Activated naive CD8-positive, alpha-beta T cell treated with anti-CD3 and anti-CD28 coated beads, Interleukin-2, amount 50 U/mL, for 24 hours (primary cell): Measurements from ENCODE around the gene GCNT4.
"Not testable (repeated sequence)": the region's sequence is repeated elsewhere in the genome, so short reads cannot be mapped to it uniquely, and the experiment has no call there.

Experiments used
- ATAC-seq: fragments of 150-1000 bp; cut with Tn5 transposase; one replicate; pipeline ENCODE4 v1.10.0; 2021
- DNase-seq: peaks from one replicate; pipeline ENCODE4 v3.0.0; 2021
- H3K27ac Mint-ChIP-seq: one replicate; pipeline ENCODE4 v1.8.0; 2021; ENCODE audit warnings: mild to moderate bottlenecking, mixed read lengths
- H3K27me3 Mint-ChIP-seq: one replicate; pipeline ENCODE4 v1.8.0; 2021; ENCODE audit warnings: mixed read lengths
- H3K36me3 Mint-ChIP-seq: one replicate; pipeline ENCODE4 v1.8.0; 2021; ENCODE audit warnings: low read depth, mixed read lengths
- H3K4me1 Mint-ChIP-seq: one replicate; pipeline ENCODE4 v1.8.0; 2021; ENCODE audit warnings: mixed read lengths
- H3K4me3 Mint-ChIP-seq: one replicate; pipeline ENCODE4 v1.8.0; 2021; ENCODE audit warnings: mild to moderate bottlenecking, moderate library complexity, mixed read lengths
- H3K9me3 Mint-ChIP-seq: one replicate; pipeline ENCODE4 v1.8.0; 2021; ENCODE audit warnings: mixed read lengths

Gene GCNT4, protein sequence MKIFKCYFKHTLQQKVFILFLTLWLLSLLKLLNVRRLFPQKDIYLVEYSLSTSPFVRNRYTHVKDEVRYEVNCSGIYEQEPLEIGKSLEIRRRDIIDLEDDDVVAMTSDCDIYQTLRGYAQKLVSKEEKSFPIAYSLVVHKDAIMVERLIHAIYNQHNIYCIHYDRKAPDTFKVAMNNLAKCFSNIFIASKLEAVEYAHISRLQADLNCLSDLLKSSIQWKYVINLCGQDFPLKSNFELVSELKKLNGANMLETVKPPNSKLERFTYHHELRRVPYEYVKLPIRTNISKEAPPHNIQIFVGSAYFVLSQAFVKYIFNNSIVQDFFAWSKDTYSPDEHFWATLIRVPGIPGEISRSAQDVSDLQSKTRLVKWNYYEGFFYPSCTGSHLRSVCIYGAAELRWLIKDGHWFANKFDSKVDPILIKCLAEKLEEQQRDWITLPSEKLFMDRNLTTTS

DNA sequence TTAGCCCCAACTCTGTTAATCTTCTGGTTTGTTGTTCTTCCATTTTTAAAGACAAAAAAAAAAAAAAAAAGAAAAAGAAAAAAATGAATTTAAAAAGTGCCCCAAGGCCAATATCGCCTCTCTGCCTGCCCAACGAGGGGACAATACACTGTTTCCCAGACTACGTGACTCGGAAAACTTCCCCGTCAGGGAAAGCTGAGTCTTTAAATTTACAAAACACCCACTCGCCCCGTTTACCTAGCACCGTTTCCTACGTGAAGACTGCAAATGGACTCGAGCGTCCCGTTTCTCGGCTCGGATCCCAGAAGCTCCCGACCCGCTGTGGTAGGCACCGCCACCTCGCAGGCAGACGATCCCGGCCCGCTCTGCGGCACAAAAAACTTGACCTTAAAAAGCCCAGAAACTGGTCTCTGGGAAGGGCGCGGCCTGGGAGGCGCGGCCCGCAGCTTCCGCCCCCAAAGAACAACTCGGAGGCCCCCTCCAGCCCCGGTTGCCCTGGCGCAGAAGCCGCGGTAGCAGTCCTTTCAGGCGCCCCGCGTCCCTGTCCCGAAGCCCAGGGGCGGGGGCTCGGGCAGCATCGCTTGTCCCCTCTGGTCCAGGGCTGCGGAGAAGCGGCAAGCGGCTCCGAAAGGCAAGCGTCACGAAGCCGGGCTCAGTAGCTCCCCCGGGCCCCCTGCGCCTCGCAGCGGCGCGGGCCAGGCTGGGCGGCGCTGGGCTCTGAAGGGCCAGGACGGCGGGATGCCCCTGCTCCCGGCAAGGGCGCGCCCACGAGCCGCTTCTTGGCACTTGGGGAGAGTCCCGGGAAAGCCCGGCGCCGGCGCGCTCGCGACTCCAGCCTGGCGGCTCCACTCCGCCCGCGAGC, at the start of gene GCNT4:
Gene GCNT4, minus strand, starts transcription at position 367 of the 862 bp plus-strand sequence. CDS start 22,521 bp downstream, outside the sequence.
- no peaks in the 10 kb centered on the region for H3K36me3 Mint-ChIP-seq
- DNase-seq, result peak; percentile 59
- H3K27ac Mint-ChIP-seq, result peak within 1 kb of the TSS; percentile 74
- ATAC-seq, result peak; percentile 34
- peaks cover 1% of the 10 kb centered on the region for H3K27me3 Mint-ChIP-seq
- peak within 1 kb of the TSS; percentile 89 for H3K4me3 Mint-ChIP-seq
- no peaks in the 10 kb centered on the region for H3K9me3 Mint-ChIP-seq
- H3K4me1 Mint-ChIP-seq, result peaks cover 85% of the 10 kb centered on the region

DNA sequence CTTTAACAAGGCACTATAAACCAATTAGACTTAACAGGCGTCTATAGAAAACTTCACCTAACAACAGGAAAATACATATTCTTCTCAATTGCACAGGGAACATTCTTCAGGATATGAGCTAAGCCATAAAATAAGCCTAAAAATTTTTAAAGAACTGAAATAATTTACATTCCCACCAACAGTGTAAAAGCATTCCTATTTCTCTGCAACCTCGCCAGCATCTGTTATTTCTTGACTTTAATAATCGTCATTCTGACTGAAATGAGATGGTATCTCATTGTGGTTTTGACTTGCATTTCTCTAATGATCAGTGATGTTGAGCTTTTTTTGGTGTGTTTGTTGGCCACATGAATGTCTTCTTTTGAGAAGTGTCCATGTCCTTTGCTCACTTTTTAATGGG, 43.6 kb upstream of the GCNT4 start:
- not testable (repeated sequence) for H3K4me3 Mint-ChIP-seq, ATAC-seq, H3K9me3 Mint-ChIP-seq, H3K36me3 Mint-ChIP-seq, DNase-seq, H3K27me3 Mint-ChIP-seq
- Mint-ChIP-seq H3K27ac (peak overlapping the region; percentile 10), H3K4me1 (peaks cover 20% of the 10 kb centered on the region)

DNA sequence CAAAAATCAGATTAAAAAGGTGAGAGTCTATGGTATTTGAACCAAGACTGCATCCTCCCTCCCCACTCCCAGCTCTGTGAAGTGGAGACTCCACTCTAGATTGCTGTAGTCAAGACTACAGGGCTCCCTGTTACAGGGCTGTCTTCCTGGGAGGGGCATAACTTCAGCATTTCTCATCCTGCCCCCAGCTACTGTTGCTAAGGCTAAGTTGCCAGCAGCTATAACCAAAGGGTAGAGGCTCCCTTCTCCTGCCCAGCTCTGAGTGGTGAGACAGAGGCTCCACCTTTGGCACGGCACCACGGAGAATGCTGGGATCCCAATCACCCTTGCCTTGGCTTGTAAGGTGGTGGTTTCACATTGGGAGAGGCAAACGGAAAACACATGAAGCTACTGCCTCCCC, 39.2 kb upstream of the GCNT4 start:
- DNase-seq (no peak), ATAC-seq (no peak)
- Mint-ChIP-seq H3K4me3 (no peak overlapping the region), H3K27ac (no peak overlapping the region), H3K36me3 (no peaks in the 10 kb centered on the region), H3K4me1 (peaks cover 42% of the 10 kb centered on the region), H3K9me3 (no peaks in the 10 kb centered on the region), H3K27me3 (no peaks in the 10 kb centered on the region)

DNA sequence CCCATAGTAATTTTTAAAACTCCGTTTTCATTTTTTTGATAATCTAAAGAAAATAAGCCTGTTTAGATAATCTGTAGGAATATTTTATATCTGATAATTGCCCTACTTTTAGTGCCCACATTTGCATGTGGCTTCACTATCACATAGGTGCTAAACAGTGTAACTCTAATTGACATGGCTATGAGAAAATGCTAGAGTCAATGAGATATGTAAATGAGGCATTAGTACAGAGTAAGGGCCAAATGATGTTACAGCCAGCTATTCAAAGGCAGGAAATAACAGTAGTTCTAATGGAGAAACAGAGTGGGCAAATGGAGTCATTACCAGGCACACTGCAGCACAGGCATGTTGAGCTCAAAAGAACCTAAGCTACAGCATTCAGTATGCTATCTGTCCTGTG, 37.3 kb upstream of the GCNT4 start:
- Mint-ChIP-seq H3K9me3 (no peaks in the 10 kb centered on the region), H3K27ac (no peak overlapping the region), H3K4me1 (peaks cover 26% of the 10 kb centered on the region), H3K4me3 (no peak overlapping the region), H3K27me3 (no peaks in the 10 kb centered on the region), H3K36me3 (no peaks in the 10 kb centered on the region)
- ATAC-seq (peak; percentile 40), DNase-seq (no peak)

DNA sequence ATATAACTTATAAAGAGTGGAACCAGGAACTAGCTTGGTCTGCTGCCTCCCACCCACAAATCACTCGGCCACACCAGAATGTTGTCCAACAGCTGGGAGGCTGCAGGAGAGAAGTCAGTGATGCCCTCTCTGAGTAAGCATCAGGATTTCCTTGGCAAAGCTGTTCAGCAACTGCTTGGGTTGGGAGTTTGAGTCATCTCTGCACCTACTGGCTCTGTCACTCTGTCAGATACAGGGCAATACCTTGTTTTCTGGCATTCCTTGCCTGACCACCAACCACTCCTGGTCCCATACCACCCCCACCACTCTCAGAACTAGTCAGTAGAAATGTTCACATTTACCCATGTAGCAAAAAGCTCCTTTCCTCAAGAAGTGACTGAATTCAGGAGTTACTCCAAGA, 36.8 kb upstream of the GCNT4 start:
- H3K27ac Mint-ChIP-seq, result no peak overlapping the region
- no peak overlapping the region for H3K4me3 Mint-ChIP-seq
- no peaks in the 10 kb centered on the region for H3K27me3 Mint-ChIP-seq
- H3K36me3 Mint-ChIP-seq, result no peaks in the 10 kb centered on the region
- H3K4me1 Mint-ChIP-seq, result peaks cover 22% of the 10 kb centered on the region
- no peaks in the 10 kb centered on the region for H3K9me3 Mint-ChIP-seq
- peak; percentile 26 for DNase-seq
- ATAC-seq, result peak; percentile 97

DNA sequence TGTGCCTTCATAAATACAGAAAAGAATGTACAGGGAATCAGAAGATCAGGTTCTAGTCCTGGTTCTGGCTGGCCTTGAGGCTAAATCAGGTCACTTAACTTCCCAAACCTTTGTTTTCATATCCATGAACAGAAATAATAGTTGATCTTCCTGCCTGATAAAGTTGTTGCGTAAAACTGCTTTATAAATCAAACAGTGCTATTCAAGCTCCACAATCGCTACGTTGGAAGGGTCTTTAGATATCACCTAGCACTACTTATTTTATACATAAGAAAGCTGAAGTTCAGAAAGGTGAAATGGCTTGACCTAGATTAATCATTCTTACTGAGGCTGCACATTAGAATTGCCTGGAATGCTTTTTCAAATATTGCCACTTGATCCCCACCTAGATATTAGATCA, 36.3 kb upstream of the GCNT4 start:
- Mint-ChIP-seq H3K9me3 (no peaks in the 10 kb centered on the region), H3K36me3 (no peaks in the 10 kb centered on the region), H3K4me1 (peaks cover 22% of the 10 kb centered on the region), H3K27ac (no peak overlapping the region), H3K27me3 (no peaks in the 10 kb centered on the region), H3K4me3 (no peak overlapping the region)
- no peak for DNase-seq
- ATAC-seq, result no peak

DNA sequence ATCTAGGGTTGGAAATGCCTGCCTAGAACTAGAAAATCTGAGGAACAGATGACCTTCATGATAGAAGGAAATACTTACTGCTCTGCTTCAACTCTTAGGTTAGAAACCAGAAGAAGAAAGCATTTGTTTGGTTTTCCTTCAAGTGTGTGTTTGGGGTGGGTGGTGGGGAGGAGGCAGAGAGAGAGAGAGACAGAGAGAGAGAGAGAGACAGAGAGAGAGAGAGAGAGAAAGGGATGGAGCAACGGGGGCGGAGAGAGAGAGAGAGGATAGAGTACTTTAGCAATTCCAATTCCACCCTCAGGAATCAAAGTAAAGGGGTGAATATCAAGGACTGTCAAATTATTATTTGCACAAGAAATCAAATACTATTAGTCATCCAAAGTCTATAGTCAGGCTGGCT, 29.2 kb upstream of the GCNT4 start:
- no peak for DNase-seq
- no peak overlapping the region for H3K27ac Mint-ChIP-seq
- no peaks in the 10 kb centered on the region for H3K9me3 Mint-ChIP-seq
- ATAC-seq, result no peak
- H3K4me3 Mint-ChIP-seq, result no peak overlapping the region
- no peaks in the 10 kb centered on the region for H3K27me3 Mint-ChIP-seq
- no peaks in the 10 kb centered on the region for H3K36me3 Mint-ChIP-seq
- H3K4me1 Mint-ChIP-seq, result peaks cover 2% of the 10 kb centered on the region

DNA sequence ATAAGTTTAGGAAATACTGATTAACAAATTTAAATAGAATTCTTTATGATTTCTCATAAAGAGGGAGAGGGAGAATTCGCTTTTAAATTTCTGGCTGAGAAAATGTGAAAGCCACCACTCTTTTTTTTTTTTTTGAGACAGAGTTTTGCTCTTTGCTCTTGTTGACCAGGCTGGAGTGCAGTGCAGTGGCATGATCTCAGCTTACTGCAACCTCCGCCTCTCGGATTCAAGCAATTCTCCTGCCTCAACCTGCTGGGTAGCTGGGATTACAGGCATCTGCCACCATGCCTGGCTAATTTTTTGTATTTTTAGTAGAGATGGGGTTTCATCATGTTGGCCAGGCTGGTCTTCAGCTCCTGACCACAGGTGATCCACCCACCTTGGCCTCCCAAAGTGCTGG, 27.0 kb upstream of the GCNT4 start:
- DNase-seq, ATAC-seq, H3K4me1 Mint-ChIP-seq, H3K9me3 Mint-ChIP-seq, H3K36me3 Mint-ChIP-seq, H3K4me3 Mint-ChIP-seq, H3K27ac Mint-ChIP-seq, H3K27me3 Mint-ChIP-seq: not testable (repeated sequence)

DNA sequence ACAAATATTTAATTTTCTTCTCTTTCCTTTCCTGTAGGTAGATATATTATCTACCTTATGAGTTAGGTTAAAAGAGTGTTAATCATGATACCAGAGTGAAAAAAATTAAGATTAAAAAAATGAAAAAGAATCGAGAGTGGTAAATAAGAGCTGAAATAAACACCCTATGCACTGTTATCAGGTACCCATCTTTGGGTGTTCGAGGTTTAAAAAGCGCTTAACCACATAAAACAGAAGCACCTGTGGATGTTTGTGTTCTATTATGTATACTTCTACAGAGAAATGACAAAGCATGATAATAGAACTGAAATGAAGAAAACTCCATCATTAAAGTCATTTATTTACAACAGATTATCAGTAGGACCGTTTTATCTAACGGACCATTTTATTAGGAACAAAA, 25.7 kb upstream of the GCNT4 start:
- DNase-seq, result no peak
- Mint-ChIP-seq H3K27ac (no peak overlapping the region), H3K36me3 (no peaks in the 10 kb centered on the region), H3K9me3 (no peaks in the 10 kb centered on the region), H3K4me1 (peaks cover 8% of the 10 kb centered on the region), H3K4me3 (no peak overlapping the region), H3K27me3 (no peaks in the 10 kb centered on the region)
- no peak for ATAC-seq

DNA sequence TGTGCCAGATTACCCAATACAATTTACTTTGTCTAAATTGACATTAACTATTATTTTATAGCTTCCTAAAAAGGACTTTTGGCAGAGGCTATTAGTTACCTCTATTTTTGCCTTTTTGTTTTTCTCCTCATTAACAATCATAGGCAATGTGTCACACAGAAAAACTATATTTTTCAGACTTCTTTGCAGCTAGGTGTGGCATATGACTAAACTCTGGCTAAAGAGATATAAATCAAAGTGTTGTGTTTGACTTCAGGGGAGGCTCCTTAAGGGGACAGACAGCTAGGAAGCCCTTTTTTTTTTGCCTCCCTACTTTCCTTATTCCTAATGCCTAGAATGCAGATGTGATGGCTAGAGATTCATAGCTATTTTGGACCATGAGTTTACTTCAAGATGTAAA, 19.7 kb upstream of the GCNT4 start:
- no peak for ATAC-seq
- Mint-ChIP-seq H3K4me1 (peaks cover 6% of the 10 kb centered on the region), H3K36me3 (no peaks in the 10 kb centered on the region), H3K27ac (no peak overlapping the region), H3K4me3 (no peak overlapping the region), H3K27me3 (no peaks in the 10 kb centered on the region), H3K9me3 (no peaks in the 10 kb centered on the region)
- DNase-seq, result no peak

DNA sequence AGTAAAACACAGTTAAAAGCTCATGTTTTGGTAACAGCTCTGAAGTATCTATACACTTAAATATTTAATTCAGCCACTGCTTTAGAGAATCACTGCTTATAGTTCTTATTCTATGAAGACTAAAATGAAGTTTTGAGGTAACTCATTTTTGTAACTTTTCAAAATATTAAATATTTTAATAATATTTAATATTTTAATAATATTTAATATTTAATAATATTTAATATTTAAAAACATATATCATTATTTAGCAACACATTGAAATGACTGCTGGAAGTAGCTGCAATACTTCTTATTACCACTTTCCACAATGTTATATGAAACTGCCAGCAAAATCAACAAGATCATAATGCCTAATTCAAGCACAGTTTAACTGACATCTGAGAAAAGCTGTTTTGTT, 18.7 kb upstream of the GCNT4 start:
- Mint-ChIP-seq H3K4me1 (peaks cover 8% of the 10 kb centered on the region), H3K4me3 (no peak overlapping the region), H3K36me3 (no peaks in the 10 kb centered on the region), H3K9me3 (no peaks in the 10 kb centered on the region), H3K27ac (no peak overlapping the region), H3K27me3 (no peaks in the 10 kb centered on the region)
- DNase-seq (no peak), ATAC-seq (no peak)

DNA sequence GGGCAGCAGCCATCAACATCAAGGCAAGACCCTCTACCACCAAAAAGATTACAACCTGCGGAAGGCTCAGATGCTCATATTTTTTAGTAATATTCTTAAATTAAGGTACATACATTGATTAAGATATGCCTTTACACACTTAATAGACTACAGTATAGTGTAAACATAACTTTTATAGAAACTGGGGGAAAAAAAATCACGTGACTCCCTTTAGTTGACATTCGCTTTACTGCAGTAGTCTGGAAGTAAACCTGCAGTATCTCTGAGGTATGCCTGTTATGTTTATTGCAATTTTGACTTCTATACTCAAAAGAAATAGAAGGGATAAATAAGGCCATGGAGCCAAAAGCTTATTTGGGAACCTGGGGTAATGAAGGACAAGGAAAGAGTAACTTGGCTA, 15.1 kb upstream of the GCNT4 start:
- DNase-seq (no peak), ATAC-seq (no peak)
- Mint-ChIP-seq H3K27me3 (no peaks in the 10 kb centered on the region), H3K9me3 (no peaks in the 10 kb centered on the region), H3K4me1 (peaks cover 16% of the 10 kb centered on the region), H3K4me3 (no peak overlapping the region), H3K36me3 (no peaks in the 10 kb centered on the region), H3K27ac (no peak overlapping the region)

DNA sequence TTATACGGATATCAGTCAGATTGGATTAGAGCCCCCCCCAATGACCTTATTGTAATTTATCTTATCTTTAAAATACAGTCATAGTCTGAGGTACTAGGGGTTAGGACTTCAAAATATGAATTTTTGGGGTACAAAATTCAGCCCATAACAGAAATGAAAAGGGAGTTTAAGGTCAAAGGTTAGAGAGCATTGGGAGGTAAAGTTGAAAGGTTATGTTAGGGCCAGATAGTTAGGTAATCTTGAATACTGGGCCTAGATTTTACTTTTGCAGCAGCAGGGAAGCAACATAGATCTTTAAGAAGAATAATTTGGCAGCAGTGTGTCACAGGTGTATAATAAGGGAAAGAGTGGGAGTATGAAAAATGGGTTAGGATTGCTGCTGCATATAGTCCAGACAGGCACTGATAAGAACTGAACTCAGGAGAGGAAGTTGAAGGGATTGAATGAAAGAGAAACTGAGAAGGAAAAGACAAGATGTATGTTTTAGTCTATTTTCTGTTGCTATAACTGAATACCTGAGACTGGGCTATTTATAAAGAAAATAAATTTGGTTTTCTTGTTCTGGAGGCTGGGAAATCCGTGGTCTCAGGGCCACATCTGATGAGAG, 10.7 kb upstream of the GCNT4 start:
- Mint-ChIP-seq H3K4me1 (peaks cover 58% of the 10 kb centered on the region), H3K27me3 (no peaks in the 10 kb centered on the region), H3K27ac (no peak overlapping the region), H3K4me3 (no peak overlapping the region), H3K9me3 (peaks cover 3% of the 10 kb centered on the region), H3K36me3 (no peaks in the 10 kb centered on the region)
- DNase-seq, result no peak
- no peak for ATAC-seq

DNA sequence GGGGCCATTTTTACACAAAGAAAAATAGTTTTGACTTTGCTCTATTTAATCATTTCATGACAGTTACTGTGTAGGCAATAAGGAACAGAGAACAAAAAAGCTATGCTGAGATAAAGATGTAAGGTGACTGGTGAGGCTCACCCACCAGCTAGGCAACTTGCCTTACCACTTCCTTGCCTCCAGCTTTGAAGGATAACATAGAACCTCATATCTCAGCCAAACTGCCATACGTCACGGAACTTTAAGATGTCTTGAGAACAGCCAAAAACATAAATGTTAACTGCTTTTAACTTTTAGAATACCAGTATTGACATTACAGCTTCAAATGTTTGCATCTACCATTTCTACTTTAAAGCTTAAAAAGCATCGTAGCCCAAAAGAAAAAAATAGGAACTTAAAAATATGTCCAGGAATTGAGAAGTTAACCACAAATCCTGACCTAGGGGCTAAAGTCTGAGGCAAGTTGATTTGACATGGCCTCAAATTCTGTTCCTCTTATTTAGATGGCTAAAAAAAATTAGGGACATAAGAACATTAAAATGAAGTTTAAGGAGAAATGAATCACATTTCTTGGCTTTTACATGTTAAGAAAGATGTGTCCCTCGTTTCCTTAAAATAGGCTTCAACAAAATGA, 7.7 kb upstream of the GCNT4 start:
- Mint-ChIP-seq H3K36me3 (no peaks in the 10 kb centered on the region), H3K27ac (peak overlapping the region; percentile 69), H3K4me1 (peaks cover 83% of the 10 kb centered on the region), H3K4me3 (peak overlapping the region; percentile 47), H3K27me3 (no peaks in the 10 kb centered on the region), H3K9me3 (peaks cover 3% of the 10 kb centered on the region)
- ATAC-seq (peak; percentile 66), DNase-seq (no peak)
